Gastroesophageal sphincter (tissue), 3 donors: ENCODE data around the gene AFG3L2.

ENCODE experiments used
- POLR2AphosphoS5 ChIP-seq: sonication (generic); formaldehyde crosslinking; IDR thresholded peaks from one replicate; pipeline ENCODE4 v1.6.1; 2017; ENCODE audit warnings: antibody characterized with exemption
- TF ChIP-seq, protein P1 (sequence below), 4 experiments: fragments of 200-600 bp in 2 of 4; fragments of 450-650 bp in 2 of 4; sonication (generic) in 1 of 4; IDR thresholded peaks; one replicate each; pipeline ENCODE4 v1.5.1; 2017 to 2019; ENCODE audit warnings: antibody characterized with exemption in 4 of 4, mild to moderate bottlenecking in 2 of 4, moderate library complexity in 2 of 4

GRCh38 chr18:12328179-12328823 lies 48.7 kb downstream of the AFG3L2 start:
- TF ChIP-seq, protein P1, sequence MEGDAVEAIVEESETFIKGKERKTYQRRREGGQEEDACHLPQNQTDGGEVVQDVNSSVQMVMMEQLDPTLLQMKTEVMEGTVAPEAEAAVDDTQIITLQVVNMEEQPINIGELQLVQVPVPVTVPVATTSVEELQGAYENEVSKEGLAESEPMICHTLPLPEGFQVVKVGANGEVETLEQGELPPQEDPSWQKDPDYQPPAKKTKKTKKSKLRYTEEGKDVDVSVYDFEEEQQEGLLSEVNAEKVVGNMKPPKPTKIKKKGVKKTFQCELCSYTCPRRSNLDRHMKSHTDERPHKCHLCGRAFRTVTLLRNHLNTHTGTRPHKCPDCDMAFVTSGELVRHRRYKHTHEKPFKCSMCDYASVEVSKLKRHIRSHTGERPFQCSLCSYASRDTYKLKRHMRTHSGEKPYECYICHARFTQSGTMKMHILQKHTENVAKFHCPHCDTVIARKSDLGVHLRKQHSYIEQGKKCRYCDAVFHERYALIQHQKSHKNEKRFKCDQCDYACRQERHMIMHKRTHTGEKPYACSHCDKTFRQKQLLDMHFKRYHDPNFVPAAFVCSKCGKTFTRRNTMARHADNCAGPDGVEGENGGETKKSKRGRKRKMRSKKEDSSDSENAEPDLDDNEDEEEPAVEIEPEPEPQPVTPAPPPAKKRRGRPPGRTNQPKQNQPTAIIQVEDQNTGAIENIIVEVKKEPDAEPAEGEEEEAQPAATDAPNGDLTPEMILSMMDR (IDR thresholded peaks at IDR 0.05) = no peak
- no peak for TF ChIP-seq POLR2AphosphoS5
